ENCODE measurements around the gene CLINT1.
"Not testable (repeated sequence)": the region's sequence is repeated elsewhere in the genome, so short reads cannot be mapped to it uniquely, and the experiment has no call there.

DNA sequence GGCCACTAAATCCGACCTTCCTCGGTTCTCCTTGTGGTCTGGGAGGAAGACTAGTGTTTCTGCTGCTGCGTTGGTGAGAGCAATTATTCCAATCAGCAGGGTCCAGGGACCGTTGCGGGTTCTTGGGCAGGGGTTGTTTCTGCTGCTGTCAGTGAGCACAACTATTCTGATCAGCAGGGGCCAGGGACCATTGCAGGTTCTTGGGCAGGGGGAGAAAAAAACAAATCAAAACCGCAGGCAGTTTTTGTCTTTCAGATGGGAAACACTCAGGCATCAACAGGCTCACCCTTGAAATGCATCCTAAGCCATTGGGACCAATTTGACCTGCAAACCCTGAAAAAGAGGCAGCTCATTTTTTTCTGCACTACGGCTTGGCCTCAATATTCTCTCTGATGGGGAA, 22.6 kb upstream of the CLINT1 start:
- TF ChIP-seq, protein P1, sequence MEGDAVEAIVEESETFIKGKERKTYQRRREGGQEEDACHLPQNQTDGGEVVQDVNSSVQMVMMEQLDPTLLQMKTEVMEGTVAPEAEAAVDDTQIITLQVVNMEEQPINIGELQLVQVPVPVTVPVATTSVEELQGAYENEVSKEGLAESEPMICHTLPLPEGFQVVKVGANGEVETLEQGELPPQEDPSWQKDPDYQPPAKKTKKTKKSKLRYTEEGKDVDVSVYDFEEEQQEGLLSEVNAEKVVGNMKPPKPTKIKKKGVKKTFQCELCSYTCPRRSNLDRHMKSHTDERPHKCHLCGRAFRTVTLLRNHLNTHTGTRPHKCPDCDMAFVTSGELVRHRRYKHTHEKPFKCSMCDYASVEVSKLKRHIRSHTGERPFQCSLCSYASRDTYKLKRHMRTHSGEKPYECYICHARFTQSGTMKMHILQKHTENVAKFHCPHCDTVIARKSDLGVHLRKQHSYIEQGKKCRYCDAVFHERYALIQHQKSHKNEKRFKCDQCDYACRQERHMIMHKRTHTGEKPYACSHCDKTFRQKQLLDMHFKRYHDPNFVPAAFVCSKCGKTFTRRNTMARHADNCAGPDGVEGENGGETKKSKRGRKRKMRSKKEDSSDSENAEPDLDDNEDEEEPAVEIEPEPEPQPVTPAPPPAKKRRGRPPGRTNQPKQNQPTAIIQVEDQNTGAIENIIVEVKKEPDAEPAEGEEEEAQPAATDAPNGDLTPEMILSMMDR (IDR thresholded peaks at IDR 0.05; ENCODE audit: low read length), result not testable (repeated sequence)
- TF ChIP-seq EZH2 (IDR thresholded peaks at IDR 0.05; ENCODE audit: borderline replicate concordance, low read length), result not testable (repeated sequence)

Measured in OCI-LY1 (cell line).